ENCODE data around the gene SLC1A4. TPM values are rescaled to one million over a fixed set of nuclear protein-coding genes. Genes with fewer than 3 reads are reported as not detected.
"Not testable (repeated sequence)": the region's sequence is repeated elsewhere in the genome, so short reads cannot be mapped to it uniquely, and the experiment has no call there.

Gene SLC1A4
- total and polyA plus RNA-seq, 2 experiments from 2014 or later, result 27.4 to 51.9 TPM

GRCh38 chr2:64960819-64961218 is 28.4 kb upstream of the SLC1A4 start:
- Histone ChIP-seq H3K27me3 (replicated peaks; ENCODE audit: insufficient read depth) (peaks cover 10% of the 10 kb centered on the region; the same call in 1 of the 2 replicates), H3K27ac (no peak overlapping the region), H3F3A (ENCODE audit: insufficient read depth) (no peaks in the 10 kb centered on the region), H3K36me3 (ENCODE audit: low read depth) (no peaks in the 10 kb centered on the region), H3K9me3 (ENCODE audit: low read depth) (no peaks in the 10 kb centered on the region), H3K4me1 (ENCODE audit: insufficient read depth) (no peaks in the 10 kb centered on the region), H4K20me1 (ENCODE audit: insufficient read depth) (no peaks in the 10 kb centered on the region), H3K4me2 (ENCODE audit: unreplicated experiment) (no peak overlapping the region), H2AFZ (no peak overlapping the region), H3K4me3 (no peak overlapping the region), H3K9me2 (ENCODE audit: insufficient read depth) (no peaks in the 10 kb centered on the region), H3K79me2 (ENCODE audit: insufficient read depth) (no peaks in the 10 kb centered on the region), H3K9ac (no peak overlapping the region)
- in situ Hi-C loops (cut with MboI), result no loop called here
- no peak for TF ChIP-seq EZH2 (IDR thresholded peaks at IDR 0.05; ENCODE audit: insufficient read depth, poor library complexity, severe bottlenecking)
- TF ChIP-seq EZH2phosphoT487 (IDR thresholded peaks at IDR 0.05; ENCODE audit: insufficient read depth, low read depth), result no peak
- 82 to 87% methylated on average over 2 of the region's 2 CpGs for WGBS, 2 experiments (ENCODE audit: low coverage in 1 of 2, low lambda C conversion rate in 2 of 2, missing lambda C conversion rate in 2 of 2)
- no peak for DNase-seq

- H2AFZ ChIP-seq; H3K36me3 ChIP-seq (ENCODE audit: low read depth); DNase-seq; H3F3A ChIP-seq (ENCODE audit: insufficient read depth); H3K9me3 ChIP-seq (ENCODE audit: low read depth); H3K9ac ChIP-seq; in situ Hi-C loops (cut with MboI); H3K4me2 ChIP-seq (ENCODE audit: unreplicated experiment); H3K4me1 ChIP-seq (ENCODE audit: insufficient read depth); H3K79me2 ChIP-seq (ENCODE audit: insufficient read depth); H3K4me3 ChIP-seq; H3K27ac ChIP-seq; H3K27me3 ChIP-seq (replicated peaks; ENCODE audit: insufficient read depth); H3K9me2 ChIP-seq (ENCODE audit: insufficient read depth); H4K20me1 ChIP-seq (ENCODE audit: insufficient read depth): not testable (repeated sequence)
- WGBS, 2 experiments (ENCODE audit: low coverage in 1 of 2, low lambda C conversion rate in 2 of 2, missing lambda C conversion rate in 2 of 2), result 82 to 92% methylated on average over 4 of the region's 4 CpGs
Measured at GRCh38 chr2:64963138-64963537, 26.1 kb upstream of the SLC1A4 start.

GRCh38 chr2:64963719-64964118 is 25.5 kb upstream of the SLC1A4 start:
- TF ChIP-seq EZH2phosphoT487 (IDR thresholded peaks at IDR 0.05; ENCODE audit: insufficient read depth, low read depth) (no peak), EZH2 (IDR thresholded peaks at IDR 0.05; ENCODE audit: insufficient read depth, poor library complexity, severe bottlenecking) (no peak)
- H3K9ac ChIP-seq, result no peak overlapping the region
- no peak for DNase-seq
- H3K79me2 ChIP-seq (ENCODE audit: insufficient read depth), result no peaks in the 10 kb centered on the region
- no peaks in the 10 kb centered on the region for H3K36me3 ChIP-seq (ENCODE audit: low read depth)
- no peaks in the 10 kb centered on the region for H3K9me3 ChIP-seq (ENCODE audit: low read depth)
- no peaks in the 10 kb centered on the region for H4K20me1 ChIP-seq (ENCODE audit: insufficient read depth)
- no peak overlapping the region for H3K4me2 ChIP-seq (ENCODE audit: unreplicated experiment)
- H2AFZ ChIP-seq, result no peak overlapping the region
- 90 to 100% methylated on average over 1 of the region's 1 CpG for WGBS, 2 experiments (ENCODE audit: low coverage in 1 of 2, low lambda C conversion rate in 2 of 2, missing lambda C conversion rate in 2 of 2)
- in situ Hi-C loops (cut with MboI), result no loop called here
- H3K4me1 ChIP-seq (ENCODE audit: insufficient read depth), result no peaks in the 10 kb centered on the region
- no peaks in the 10 kb centered on the region for H3K9me2 ChIP-seq (ENCODE audit: insufficient read depth)
- H3K27ac ChIP-seq, result no peak overlapping the region
- H3K27me3 ChIP-seq (replicated peaks; ENCODE audit: insufficient read depth), result no peaks in the 10 kb centered on the region; the same call in 1 of the 2 replicates
- H3F3A ChIP-seq (ENCODE audit: insufficient read depth), result no peaks in the 10 kb centered on the region
- no peak overlapping the region for H3K4me3 ChIP-seq

GRCh38 chr2:64966017-64966416 is 23.2 kb upstream of the SLC1A4 start:
- TF ChIP-seq EZH2phosphoT487 (IDR thresholded peaks at IDR 0.05; ENCODE audit: insufficient read depth, low read depth) (no peak), EZH2 (IDR thresholded peaks at IDR 0.05; ENCODE audit: insufficient read depth, poor library complexity, severe bottlenecking) (no peak)
- Histone ChIP-seq H3K4me1 (ENCODE audit: insufficient read depth) (no peaks in the 10 kb centered on the region), H2AFZ (no peak overlapping the region), H3K9me3 (ENCODE audit: low read depth) (no peaks in the 10 kb centered on the region), H3K4me2 (ENCODE audit: unreplicated experiment) (no peak overlapping the region), H3K9me2 (ENCODE audit: insufficient read depth) (no peaks in the 10 kb centered on the region), H3K27me3 (replicated peaks; ENCODE audit: insufficient read depth) (no peaks in the 10 kb centered on the region), H3K79me2 (ENCODE audit: insufficient read depth) (no peaks in the 10 kb centered on the region), H3K36me3 (ENCODE audit: low read depth) (no peaks in the 10 kb centered on the region), H3K9ac (no peak overlapping the region), H4K20me1 (ENCODE audit: insufficient read depth) (no peaks in the 10 kb centered on the region), H3F3A (ENCODE audit: insufficient read depth) (no peaks in the 10 kb centered on the region), H3K4me3 (no peak overlapping the region), H3K27ac (no peak overlapping the region)
- no peak for DNase-seq
- WGBS, 2 experiments (ENCODE audit: low coverage in 1 of 2, low lambda C conversion rate in 2 of 2, missing lambda C conversion rate in 2 of 2), result 95 to 98% methylated on average over 4 of the region's 4 CpGs
- in situ Hi-C loops (cut with MboI), result no loop called here

GRCh38 chr2:64966839-64967238 is 22.4 kb upstream of the SLC1A4 start:
- Histone ChIP-seq H2AFZ (no peak overlapping the region), H3K27ac (no peak overlapping the region), H3K4me1 (ENCODE audit: insufficient read depth) (no peaks in the 10 kb centered on the region), H3K27me3 (replicated peaks; ENCODE audit: insufficient read depth) (no peaks in the 10 kb centered on the region), H3F3A (ENCODE audit: insufficient read depth) (no peaks in the 10 kb centered on the region), H3K9ac (no peak overlapping the region), H3K4me2 (ENCODE audit: unreplicated experiment) (no peak overlapping the region), H3K36me3 (ENCODE audit: low read depth) (no peaks in the 10 kb centered on the region), H3K79me2 (ENCODE audit: insufficient read depth) (no peaks in the 10 kb centered on the region), H3K9me2 (ENCODE audit: insufficient read depth) (no peaks in the 10 kb centered on the region), H4K20me1 (ENCODE audit: insufficient read depth) (no peaks in the 10 kb centered on the region), H3K9me3 (ENCODE audit: low read depth) (no peaks in the 10 kb centered on the region), H3K4me3 (no peak overlapping the region)
- 73 to 74% methylated on average over 7 of the region's 7 CpGs for WGBS, 2 experiments (ENCODE audit: low coverage in 1 of 2, low lambda C conversion rate in 2 of 2, missing lambda C conversion rate in 2 of 2)
- in situ Hi-C loops (cut with MboI), result no loop called here
- DNase-seq, result no peak
- TF ChIP-seq EZH2 (IDR thresholded peaks at IDR 0.05; ENCODE audit: insufficient read depth, poor library complexity, severe bottlenecking), result no peak
- TF ChIP-seq EZH2phosphoT487 (IDR thresholded peaks at IDR 0.05; ENCODE audit: insufficient read depth, low read depth), result no peak
